Measurements from ENCODE around the gene CYBC1. TPM values are rescaled to one million over a fixed set of nuclear protein-coding genes. Genes with fewer than 3 reads are reported as not detected.
A peak's percentile ranks its signal among the peaks of the same experiment; 100 is the strongest.

Gene CYBC1
- polyA plus RNA-seq, 2 of the 4 experiments (the other 2 are of a cell fraction): 81.8 to 86.5 TPM

GRCh38 chr17:82399601-82400101 is 50.9 kb downstream of the CYBC1 start:
- no peak overlapping the region for H3K27ac ChIP-seq
- H3K4me3 ChIP-seq: no peak overlapping the region
- H3K4me1 ChIP-seq: peaks cover 15% of the 10 kb centered on the region
- no peaks in the 10 kb centered on the region for H3K9me3 ChIP-seq
- TF ChIP-seq HMGXB4 (CRISPR knock-in tag; IDR thresholded peaks at IDR 0.05; ENCODE audit: borderline replicate concordance): no peak
- no peak for TF ChIP-seq JUN (IDR thresholded peaks at IDR 0.05)
- no peak for TF ChIP-seq CEBPB (IDR thresholded peaks at IDR 0.05)
- no peak for TF ChIP-seq CHD2 (IDR thresholded peaks at IDR 0.05; ENCODE audit: low read length, partially characterized antibody)
- TF ChIP-seq MAFK (IDR thresholded peaks at IDR 0.05; ENCODE audit: partially characterized antibody): no peak
- no peak for TF ChIP-seq NR3C1 (IDR thresholded peaks at IDR 0.05)
- CTCF ChIA-PET: interaction anchor here (1.0 to 3.8 kb wide), 10 partner anchors 10 to 163 kb away, joined by 3 to 19 read pairs (median 4); no protein-coding TSS in a partner anchor
- FAIRE-seq (no peak), ATAC-seq (no peak), DNase-seq (ENCODE audit: low read depth in 1 of 2, low spot score in 1 of 2) (no peak)
- POLR2A ChIA-PET: no interaction called here
- H3K4me2 ChIP-seq: no peak overlapping the region
- WGBS (ENCODE audit: missing lambda C conversion rate): 83% methylated on average over 18 of the region's 18 CpGs

GRCh38 chr17:82399041-82399441 is 51.5 kb downstream of the CYBC1 start:
- ATAC-seq (no peak), DNase-seq (ENCODE audit: low read depth in 1 of 2, low spot score in 1 of 2) (no peak), FAIRE-seq (no peak)
- POLR2A ChIA-PET: no interaction called here
- Histone ChIP-seq H3K9me3 (no peaks in the 10 kb centered on the region), H3K4me1 (peaks cover 15% of the 10 kb centered on the region), H3K27ac (no peak overlapping the region), H3K4me3 (no peak overlapping the region), H3K4me2 (no peak overlapping the region)
- CTCF ChIA-PET: interaction anchor here (1.0 to 3.8 kb wide), 8 partner anchors 11 to 163 kb away, joined by 3 to 19 read pairs (median 4); no protein-coding TSS in a partner anchor
- TF ChIP-seq HOXA7 (CRISPR knock-in tag; IDR thresholded peaks at IDR 0.05): no peak
- TF ChIP-seq, protein P1, sequence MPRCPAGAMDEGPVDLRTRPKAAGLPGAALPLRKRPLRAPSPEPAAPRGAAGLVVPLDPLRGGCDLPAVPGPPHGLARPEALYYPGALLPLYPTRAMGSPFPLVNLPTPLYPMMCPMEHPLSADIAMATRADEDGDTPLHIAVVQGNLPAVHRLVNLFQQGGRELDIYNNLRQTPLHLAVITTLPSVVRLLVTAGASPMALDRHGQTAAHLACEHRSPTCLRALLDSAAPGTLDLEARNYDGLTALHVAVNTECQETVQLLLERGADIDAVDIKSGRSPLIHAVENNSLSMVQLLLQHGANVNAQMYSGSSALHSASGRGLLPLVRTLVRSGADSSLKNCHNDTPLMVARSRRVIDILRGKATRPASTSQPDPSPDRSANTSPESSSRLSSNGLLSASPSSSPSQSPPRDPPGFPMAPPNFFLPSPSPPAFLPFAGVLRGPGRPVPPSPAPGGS (IDR thresholded peaks at IDR 0.05): no peak
- TF ChIP-seq EP300 (IDR thresholded peaks at IDR 0.05): no peak
- WGBS (ENCODE audit: missing lambda C conversion rate): 86% methylated on average over 13 of the region's 13 CpGs

- H3K27ac ChIP-seq: no peak overlapping the region
- no peak overlapping the region for H3K4me2 ChIP-seq
- peak; percentile 15 to 22; a peak in 4 of 6 replicates for ATAC-seq
- H3K9me3 ChIP-seq: no peaks in the 10 kb centered on the region
- CTCF ChIA-PET: interaction anchor here (0.7 to 3.8 kb wide), 6 partner anchors 17 to 97 kb away, joined by 3 to 19 read pairs (median 3); no protein-coding TSS in a partner anchor
- no peak for DNase-seq (ENCODE audit: low read depth in 1 of 2, low spot score in 1 of 2)
- no peak overlapping the region for H3K4me3 ChIP-seq
- WGBS (ENCODE audit: missing lambda C conversion rate): 86% methylated on average over 28 of the region's 38 CpGs
- no peak for FAIRE-seq
- TF ChIP-seq EHF (CRISPR knock-in tag; IDR thresholded peaks at IDR 0.05) (no peak), RCOR1 (IDR thresholded peaks at IDR 0.05; ENCODE audit: low read depth, low read length) (no peak), ESRRA (IDR thresholded peaks at IDR 0.05; ENCODE audit: borderline replicate concordance, low read length) (no peak), CBX8 (IDR thresholded peaks at IDR 0.05) (no peak)
- TF ChIP-seq, protein P2, sequence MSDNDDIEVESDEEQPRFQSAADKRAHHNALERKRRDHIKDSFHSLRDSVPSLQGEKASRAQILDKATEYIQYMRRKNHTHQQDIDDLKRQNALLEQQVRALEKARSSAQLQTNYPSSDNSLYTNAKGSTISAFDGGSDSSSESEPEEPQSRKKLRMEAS (IDR thresholded peaks at IDR 0.05): no peak
- POLR2A ChIA-PET: no interaction called here
- peaks cover 15% of the 10 kb centered on the region for H3K4me1 ChIP-seq
Measured at GRCh38 chr17:82397449-82398335, 52.9 kb downstream of the CYBC1 start.
